HL-60 (cell line): Measurements from ENCODE around the gene DENND1B.

Experiments used
- DNase-seq, 2 experiments: peaks; one replicate each; pipeline ENCODE4 v3.0.0-alpha.2; 2010 to 2020; ENCODE audit warnings: low read depth in 1 of 2, low spot score in 1 of 2
- H3K27ac ChIP-seq: fragments of 250-450 bp; sonication (Bioruptor Pico); replicated peaks from 2 replicates; pipeline ENCODE4 v1.5.1; 2020; ENCODE audit warnings: mild to moderate bottlenecking, moderate library complexity
- H3K27me3 ChIP-seq: fragments of 250-450 bp; sonication (Bioruptor Pico); 2 replicates; pipeline ENCODE4 v1.5.1; 2021; ENCODE audit warnings: mild to moderate bottlenecking, moderate library complexity; ENCODE audit not compliant: insufficient read depth, poor library complexity, severe bottlenecking
- H3K4me3 ChIP-seq: replicated peaks from 2 replicates; pipeline ENCODE4 v1.5.1; 2011; ENCODE audit warnings: mild to moderate bottlenecking, control low read depth, low read length; ENCODE audit not compliant: insufficient read depth
- GABPA ChIP-seq: IDR thresholded peaks from 2 replicates; pipeline ENCODE4 v1.6.1; 2012; ENCODE audit warnings: low read depth
- POLR2AphosphoS5 ChIP-seq: IDR thresholded peaks from 2 replicates; pipeline ENCODE4 v1.6.1; 2012; ENCODE audit warnings: low read depth
- SPI1 ChIP-seq: IDR thresholded peaks from 2 replicates; pipeline ENCODE4 v1.6.1; 2012; ENCODE audit warnings: low read depth, mild to moderate bottlenecking, borderline replicate concordance
- TF ChIP-seq, protein P1 (sequence below): IDR thresholded peaks from one replicate; pipeline ENCODE4 v1.5.1; 2011; ENCODE audit warnings: low read length, control low read depth, inconsistent platforms; ENCODE audit not compliant: insufficient read depth
- TF ChIP-seq, protein P2 (sequence below): IDR thresholded peaks from 2 replicates; pipeline ENCODE4 v1.6.1; 2012; ENCODE audit warnings: low read depth; ENCODE audit not compliant: insufficient replicate concordance

DENND1B gene

GRCh38 chr1:197797010-197797409, 21.7 kb upstream of the DENND1B start:
- H3K27me3 ChIP-seq, result no peaks in the 10 kb centered on the region
- no peak overlapping the region for H3K4me3 ChIP-seq
- no peak for TF ChIP-seq SPI1
- TF ChIP-seq GABPA, result no peak
- no peak for TF ChIP-seq POLR2AphosphoS5
- TF ChIP-seq, protein P1, sequence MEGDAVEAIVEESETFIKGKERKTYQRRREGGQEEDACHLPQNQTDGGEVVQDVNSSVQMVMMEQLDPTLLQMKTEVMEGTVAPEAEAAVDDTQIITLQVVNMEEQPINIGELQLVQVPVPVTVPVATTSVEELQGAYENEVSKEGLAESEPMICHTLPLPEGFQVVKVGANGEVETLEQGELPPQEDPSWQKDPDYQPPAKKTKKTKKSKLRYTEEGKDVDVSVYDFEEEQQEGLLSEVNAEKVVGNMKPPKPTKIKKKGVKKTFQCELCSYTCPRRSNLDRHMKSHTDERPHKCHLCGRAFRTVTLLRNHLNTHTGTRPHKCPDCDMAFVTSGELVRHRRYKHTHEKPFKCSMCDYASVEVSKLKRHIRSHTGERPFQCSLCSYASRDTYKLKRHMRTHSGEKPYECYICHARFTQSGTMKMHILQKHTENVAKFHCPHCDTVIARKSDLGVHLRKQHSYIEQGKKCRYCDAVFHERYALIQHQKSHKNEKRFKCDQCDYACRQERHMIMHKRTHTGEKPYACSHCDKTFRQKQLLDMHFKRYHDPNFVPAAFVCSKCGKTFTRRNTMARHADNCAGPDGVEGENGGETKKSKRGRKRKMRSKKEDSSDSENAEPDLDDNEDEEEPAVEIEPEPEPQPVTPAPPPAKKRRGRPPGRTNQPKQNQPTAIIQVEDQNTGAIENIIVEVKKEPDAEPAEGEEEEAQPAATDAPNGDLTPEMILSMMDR, result no peak
- TF ChIP-seq, protein P2, sequence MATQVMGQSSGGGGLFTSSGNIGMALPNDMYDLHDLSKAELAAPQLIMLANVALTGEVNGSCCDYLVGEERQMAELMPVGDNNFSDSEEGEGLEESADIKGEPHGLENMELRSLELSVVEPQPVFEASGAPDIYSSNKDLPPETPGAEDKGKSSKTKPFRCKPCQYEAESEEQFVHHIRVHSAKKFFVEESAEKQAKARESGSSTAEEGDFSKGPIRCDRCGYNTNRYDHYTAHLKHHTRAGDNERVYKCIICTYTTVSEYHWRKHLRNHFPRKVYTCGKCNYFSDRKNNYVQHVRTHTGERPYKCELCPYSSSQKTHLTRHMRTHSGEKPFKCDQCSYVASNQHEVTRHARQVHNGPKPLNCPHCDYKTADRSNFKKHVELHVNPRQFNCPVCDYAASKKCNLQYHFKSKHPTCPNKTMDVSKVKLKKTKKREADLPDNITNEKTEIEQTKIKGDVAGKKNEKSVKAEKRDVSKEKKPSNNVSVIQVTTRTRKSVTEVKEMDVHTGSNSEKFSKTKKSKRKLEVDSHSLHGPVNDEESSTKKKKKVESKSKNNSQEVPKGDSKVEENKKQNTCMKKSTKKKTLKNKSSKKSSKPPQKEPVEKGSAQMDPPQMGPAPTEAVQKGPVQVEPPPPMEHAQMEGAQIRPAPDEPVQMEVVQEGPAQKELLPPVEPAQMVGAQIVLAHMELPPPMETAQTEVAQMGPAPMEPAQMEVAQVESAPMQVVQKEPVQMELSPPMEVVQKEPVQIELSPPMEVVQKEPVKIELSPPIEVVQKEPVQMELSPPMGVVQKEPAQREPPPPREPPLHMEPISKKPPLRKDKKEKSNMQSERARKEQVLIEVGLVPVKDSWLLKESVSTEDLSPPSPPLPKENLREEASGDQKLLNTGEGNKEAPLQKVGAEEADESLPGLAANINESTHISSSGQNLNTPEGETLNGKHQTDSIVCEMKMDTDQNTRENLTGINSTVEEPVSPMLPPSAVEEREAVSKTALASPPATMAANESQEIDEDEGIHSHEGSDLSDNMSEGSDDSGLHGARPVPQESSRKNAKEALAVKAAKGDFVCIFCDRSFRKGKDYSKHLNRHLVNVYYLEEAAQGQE, result no peak
- DNase-seq, result no peak
- no peak overlapping the region for H3K27ac ChIP-seq

- Histone ChIP-seq H3K4me3 (no peak overlapping the region), H3K27me3 (no peaks in the 10 kb centered on the region), H3K27ac (no peak overlapping the region)
- no peak for TF ChIP-seq POLR2AphosphoS5
- DNase-seq, result no peak
Observed at GRCh38 chr1:197788741-197789739, 13.8 kb upstream of the DENND1B start.

DNA sequence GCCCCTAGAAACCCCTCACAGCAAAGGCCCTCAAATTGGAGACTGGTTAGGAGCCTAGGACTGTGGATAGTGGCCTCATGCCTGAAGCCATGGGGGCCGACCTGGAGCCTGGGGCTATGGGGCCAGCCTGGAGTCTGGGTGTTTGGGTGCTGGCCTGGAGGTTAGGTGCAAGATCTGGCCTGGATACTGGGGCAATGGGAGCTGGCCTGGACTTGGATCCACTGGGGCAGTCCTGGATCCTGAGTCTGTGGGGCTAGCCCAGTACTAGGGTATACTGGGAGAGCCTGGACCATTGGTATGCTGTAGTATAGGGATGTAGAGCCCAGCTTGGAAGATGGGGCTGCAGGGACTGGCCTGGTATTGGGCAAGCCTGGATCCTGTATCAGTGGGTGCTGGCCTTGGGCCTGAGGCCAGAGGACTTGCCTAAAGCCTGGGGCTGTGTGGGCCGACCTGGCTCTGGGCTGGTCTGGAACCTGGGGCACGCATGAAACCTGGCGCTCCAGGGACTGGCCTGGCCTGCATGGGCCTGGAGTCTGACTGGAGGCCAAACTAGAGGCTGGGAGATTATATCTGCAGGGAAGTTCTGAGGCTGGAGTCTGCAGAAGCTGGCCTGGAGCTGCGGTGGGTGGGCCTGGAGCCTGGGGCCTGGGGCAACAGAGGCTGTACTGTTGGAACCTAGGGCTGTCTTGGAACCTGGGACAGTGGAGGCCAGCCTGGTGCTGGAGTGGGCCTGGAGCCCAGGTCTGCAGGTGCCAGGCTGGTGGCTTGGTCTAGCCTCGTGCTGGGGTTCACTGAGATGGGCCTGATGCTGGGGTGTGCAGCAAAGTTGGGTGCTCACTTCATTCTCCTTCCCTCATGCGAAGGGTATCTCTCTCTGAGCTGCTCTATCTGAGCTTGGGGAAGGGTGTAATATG, 12.6 kb upstream of the DENND1B start:
- H3K27me3 ChIP-seq, result no peaks in the 10 kb centered on the region
- TF ChIP-seq, protein P1, result no peak
- TF ChIP-seq GABPA, result no peak
- TF ChIP-seq SPI1, result no peak
- TF ChIP-seq, protein P2, result no peak
- TF ChIP-seq POLR2AphosphoS5, result no peak
- no peak for DNase-seq
- H3K27ac ChIP-seq, result no peak overlapping the region
- H3K4me3 ChIP-seq, result no peak overlapping the region

DNA sequence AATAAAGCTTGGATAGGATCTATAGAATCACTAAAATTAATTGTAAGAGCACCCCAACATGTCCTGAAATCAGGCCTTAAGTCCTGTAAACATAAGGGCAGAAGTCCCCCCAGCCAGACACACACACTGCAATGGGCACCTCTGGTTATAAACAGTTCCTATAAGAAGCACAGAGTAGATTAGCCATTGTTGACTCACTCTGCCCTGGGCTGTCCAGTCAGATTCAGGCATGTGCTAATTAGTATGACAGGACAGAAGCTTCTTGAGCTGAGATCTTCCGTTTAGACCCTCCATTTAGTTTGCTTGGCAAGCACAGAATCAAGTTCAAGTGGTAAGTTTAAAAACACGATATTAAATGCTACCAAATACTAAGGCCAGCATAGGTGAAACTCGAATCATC, 11.8 kb upstream of the DENND1B start:
- H3K4me3 ChIP-seq, result no peak overlapping the region
- H3K27ac ChIP-seq, result no peak overlapping the region
- no peak for TF ChIP-seq SPI1
- TF ChIP-seq GABPA, result no peak
- no peak for TF ChIP-seq POLR2AphosphoS5
- TF ChIP-seq, protein P1, result no peak
- TF ChIP-seq, protein P2, result no peak
- no peak for DNase-seq
- H3K27me3 ChIP-seq, result no peaks in the 10 kb centered on the region
